ENCODE measurements around the gene NGDN. TPM values are rescaled to one million over a fixed set of nuclear protein-coding genes. Genes with fewer than 3 reads are reported as not detected.

NGDN gene
- total RNA-seq, 1 experiment from 2014 or later = 24.7 TPM

- TF ChIP-seq REST (IDR thresholded peaks at IDR 0.05; ENCODE audit: insufficient read depth in 1 of 2, low read depth in 2 of 2, low read length in 1 of 2) (no peak), TCF7L2 (IDR thresholded peaks at IDR 0.05; ENCODE audit: low read depth, low read length) (no peak), SIN3A (IDR thresholded peaks at IDR 0.05; ENCODE audit: borderline replicate concordance, insufficient read depth, low read depth, low read length) (no peak), POLR2AphosphoS5 (IDR thresholded peaks at IDR 0.05; ENCODE audit: low read depth, low read length) (no peak)
- TF ChIP-seq, protein P1, sequence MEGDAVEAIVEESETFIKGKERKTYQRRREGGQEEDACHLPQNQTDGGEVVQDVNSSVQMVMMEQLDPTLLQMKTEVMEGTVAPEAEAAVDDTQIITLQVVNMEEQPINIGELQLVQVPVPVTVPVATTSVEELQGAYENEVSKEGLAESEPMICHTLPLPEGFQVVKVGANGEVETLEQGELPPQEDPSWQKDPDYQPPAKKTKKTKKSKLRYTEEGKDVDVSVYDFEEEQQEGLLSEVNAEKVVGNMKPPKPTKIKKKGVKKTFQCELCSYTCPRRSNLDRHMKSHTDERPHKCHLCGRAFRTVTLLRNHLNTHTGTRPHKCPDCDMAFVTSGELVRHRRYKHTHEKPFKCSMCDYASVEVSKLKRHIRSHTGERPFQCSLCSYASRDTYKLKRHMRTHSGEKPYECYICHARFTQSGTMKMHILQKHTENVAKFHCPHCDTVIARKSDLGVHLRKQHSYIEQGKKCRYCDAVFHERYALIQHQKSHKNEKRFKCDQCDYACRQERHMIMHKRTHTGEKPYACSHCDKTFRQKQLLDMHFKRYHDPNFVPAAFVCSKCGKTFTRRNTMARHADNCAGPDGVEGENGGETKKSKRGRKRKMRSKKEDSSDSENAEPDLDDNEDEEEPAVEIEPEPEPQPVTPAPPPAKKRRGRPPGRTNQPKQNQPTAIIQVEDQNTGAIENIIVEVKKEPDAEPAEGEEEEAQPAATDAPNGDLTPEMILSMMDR (IDR thresholded peaks at IDR 0.05) = no peak
- in situ Hi-C loops (cut with HindIII; ENCODE audit: low pct_unique_long_range_greater_than_20kb, low sequenced_read_pairs) (no loop called here), intact Hi-C loops (cut with micrococcal nuclease; ENCODE audit: unreplicated experiment) (no loop called here)
- Histone ChIP-seq H3K27ac (ENCODE audit: low read length) (no peak overlapping the region), H3K27me3 (ENCODE audit: control insufficient read depth, insufficient read depth, low read length) (no peaks in the 10 kb centered on the region; the same call in 1 of the 2 replicates), H3K36me3 (ENCODE audit: control insufficient read depth, insufficient read depth, low read length) (no peaks in the 10 kb centered on the region), H3K4me3 (ENCODE audit: low read depth in 2 of 2, low read length in 2 of 2) (no peak overlapping the region), H3K9me3 (ENCODE audit: control insufficient read depth, insufficient read depth, low read depth, low read length) (no peaks in the 10 kb centered on the region), H3K4me1 (ENCODE audit: control insufficient read depth, insufficient read depth, low read length) (no peaks in the 10 kb centered on the region)
- DNase-seq (ENCODE audit: low read depth, low spot score) (no peak), ATAC-seq (no peak)
- no TSS peak for BruUV-seq (replicated peaks)
- CTCF ChIA-PET = no interaction called here
- POLR2A ChIA-PET = no interaction called here
These were observed 38.0 kb upstream of the NGDN start for GRCh38 chr14:23431486-23431885.

- no peak overlapping the region for H3K4me3 ChIP-seq (ENCODE audit: low read depth in 2 of 2, low read length in 2 of 2)
- no peak for DNase-seq (ENCODE audit: low read depth, low spot score)
- H3K36me3 ChIP-seq (ENCODE audit: control insufficient read depth, insufficient read depth, low read length) = no peaks in the 10 kb centered on the region
- CTCF ChIA-PET = no interaction called here
- no peak overlapping the region for H3K27ac ChIP-seq (ENCODE audit: low read length)
- POLR2A ChIA-PET = no interaction called here
- no TSS peak for BruUV-seq (replicated peaks)
- H3K27me3 ChIP-seq (ENCODE audit: control insufficient read depth, insufficient read depth, low read length) = no peaks in the 10 kb centered on the region; the same call in 1 of the 2 replicates
- no peak for ATAC-seq
- TF ChIP-seq REST (IDR thresholded peaks at IDR 0.05; ENCODE audit: insufficient read depth in 1 of 2, low read depth in 2 of 2, low read length in 1 of 2) = no peak
- intact Hi-C loops (cut with micrococcal nuclease; ENCODE audit: unreplicated experiment) (no loop called here), in situ Hi-C loops (cut with HindIII; ENCODE audit: low pct_unique_long_range_greater_than_20kb, low sequenced_read_pairs) (no loop called here)
- no peaks in the 10 kb centered on the region for H3K4me1 ChIP-seq (ENCODE audit: control insufficient read depth, insufficient read depth, low read length)
- H3K9me3 ChIP-seq (ENCODE audit: control insufficient read depth, insufficient read depth, low read depth, low read length) = no peaks in the 10 kb centered on the region
These were observed 37.2 kb upstream of the NGDN start for GRCh38 chr14:23432102-23432925.

Data from Panc1 (cell line).